AG04450 (cell line): Measurements from ENCODE around the gene TAF3. TPM values are rescaled to one million over a fixed set of nuclear protein-coding genes. Genes with fewer than 3 reads are reported as not detected.

ENCODE experiments used
- CTCF ChIA-PET: fragments of 300-600, 350-600 bp; formaldehyde crosslinking; extraction: SDS; loops from one replicate; lab custom pipeline; 2022; ENCODE audit warnings: antibody characterized with exemption, inconsistent platforms; lab: Charles Lee
- POLR2A ChIA-PET: fragments of 350-600 bp; formaldehyde crosslinking; extraction: SDS; loops from one replicate; lab custom pipeline; 2021; ENCODE audit warnings: antibody characterized with exemption, inconsistent platforms; lab: Yijun Ruan, JAX
- DNase-seq: peaks from one replicate; pipeline ENCODE4 v3.0.0-alpha.2; 2011; ENCODE audit warnings: low read depth, low spot score
- H3K27ac ChIP-seq: one replicate; pipeline ENCODE4 v1.5.1; 2012; ENCODE audit warnings: low read depth, low read length, control low read depth
- H3K27me3 ChIP-seq: one replicate; pipeline ENCODE4 v1.6.0; 2012; ENCODE audit warnings: low read length; ENCODE audit not compliant: control insufficient read depth, insufficient read depth
- H3K4me3 ChIP-seq: 2 replicates; pipeline ENCODE4 v1.5.1; 2011; ENCODE audit warnings: mild to moderate bottlenecking, low read depth, low read length, control low read depth
- H3K9me3 ChIP-seq: 2 replicates; pipeline ENCODE4 v1.5.1; 2012; ENCODE audit warnings: low read length; ENCODE audit not compliant: control insufficient read depth, insufficient read depth
- polyA plus RNA-seq: library from polyadenylated mRNA; depleted of rRNA; stranded (reverse); fragments of >200 nt; gene quantifications from 2 replicates; pipeline ENCODE4 v1.2.3, GENCODE V29; 2011
- TF ChIP-seq, protein P1 (sequence below): IDR thresholded peaks from 2 replicates; pipeline ENCODE4 v1.5.1; 2011; ENCODE audit warnings: low read depth, low read length, control low read depth, inconsistent platforms

TAF3 gene
- polyA plus RNA-seq, 1 experiment = 3.1 TPM

DNA sequence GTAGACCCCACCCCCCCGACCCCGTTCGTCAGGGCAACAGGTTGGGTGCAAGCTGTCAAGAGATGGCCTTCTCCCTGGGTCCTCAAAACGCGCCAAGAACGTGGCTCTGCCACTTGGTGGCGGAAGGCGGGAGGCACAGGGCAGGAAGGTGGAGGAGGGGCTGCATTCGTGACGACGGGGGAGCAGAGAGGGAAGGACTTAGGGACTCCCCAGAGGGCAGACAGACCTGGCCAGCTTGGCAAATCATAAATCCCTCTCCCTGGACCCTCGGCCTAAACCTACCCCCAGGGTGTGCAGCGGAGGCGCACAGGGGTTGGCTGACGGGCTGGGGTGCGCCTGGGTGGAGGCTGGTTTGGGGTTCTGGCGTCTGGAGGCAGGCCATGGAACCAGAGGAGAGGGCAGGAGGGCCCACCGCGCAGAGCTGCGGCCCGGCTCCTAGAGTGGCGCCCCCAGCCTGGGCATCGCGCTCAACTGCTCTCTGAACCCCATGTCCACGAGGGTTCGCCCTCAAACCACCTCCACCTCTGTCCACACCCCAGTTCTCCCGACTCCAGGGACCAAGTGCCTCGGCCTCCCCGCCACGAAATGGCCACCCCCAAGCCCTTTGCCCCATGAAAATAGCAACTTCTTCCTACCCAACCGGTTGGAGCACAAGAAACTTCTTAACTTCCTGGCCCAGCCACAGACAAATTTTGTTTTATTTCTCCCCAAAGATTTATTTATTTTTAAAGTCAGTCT is 225.4 kb downstream of the TAF3 start:
- Histone ChIP-seq H3K27me3 (peaks cover 98% of the 10 kb centered on the region), H3K27ac (no peak overlapping the region), H3K4me3 (no peak overlapping the region), H3K9me3 (peaks cover 8% of the 10 kb centered on the region; the same call in 1 of the 2 replicates)
- TF ChIP-seq, protein P1, sequence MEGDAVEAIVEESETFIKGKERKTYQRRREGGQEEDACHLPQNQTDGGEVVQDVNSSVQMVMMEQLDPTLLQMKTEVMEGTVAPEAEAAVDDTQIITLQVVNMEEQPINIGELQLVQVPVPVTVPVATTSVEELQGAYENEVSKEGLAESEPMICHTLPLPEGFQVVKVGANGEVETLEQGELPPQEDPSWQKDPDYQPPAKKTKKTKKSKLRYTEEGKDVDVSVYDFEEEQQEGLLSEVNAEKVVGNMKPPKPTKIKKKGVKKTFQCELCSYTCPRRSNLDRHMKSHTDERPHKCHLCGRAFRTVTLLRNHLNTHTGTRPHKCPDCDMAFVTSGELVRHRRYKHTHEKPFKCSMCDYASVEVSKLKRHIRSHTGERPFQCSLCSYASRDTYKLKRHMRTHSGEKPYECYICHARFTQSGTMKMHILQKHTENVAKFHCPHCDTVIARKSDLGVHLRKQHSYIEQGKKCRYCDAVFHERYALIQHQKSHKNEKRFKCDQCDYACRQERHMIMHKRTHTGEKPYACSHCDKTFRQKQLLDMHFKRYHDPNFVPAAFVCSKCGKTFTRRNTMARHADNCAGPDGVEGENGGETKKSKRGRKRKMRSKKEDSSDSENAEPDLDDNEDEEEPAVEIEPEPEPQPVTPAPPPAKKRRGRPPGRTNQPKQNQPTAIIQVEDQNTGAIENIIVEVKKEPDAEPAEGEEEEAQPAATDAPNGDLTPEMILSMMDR = no peak
- ChIA-PET CTCF (no interaction called here), POLR2A (no interaction called here)
- no peak for DNase-seq

DNA sequence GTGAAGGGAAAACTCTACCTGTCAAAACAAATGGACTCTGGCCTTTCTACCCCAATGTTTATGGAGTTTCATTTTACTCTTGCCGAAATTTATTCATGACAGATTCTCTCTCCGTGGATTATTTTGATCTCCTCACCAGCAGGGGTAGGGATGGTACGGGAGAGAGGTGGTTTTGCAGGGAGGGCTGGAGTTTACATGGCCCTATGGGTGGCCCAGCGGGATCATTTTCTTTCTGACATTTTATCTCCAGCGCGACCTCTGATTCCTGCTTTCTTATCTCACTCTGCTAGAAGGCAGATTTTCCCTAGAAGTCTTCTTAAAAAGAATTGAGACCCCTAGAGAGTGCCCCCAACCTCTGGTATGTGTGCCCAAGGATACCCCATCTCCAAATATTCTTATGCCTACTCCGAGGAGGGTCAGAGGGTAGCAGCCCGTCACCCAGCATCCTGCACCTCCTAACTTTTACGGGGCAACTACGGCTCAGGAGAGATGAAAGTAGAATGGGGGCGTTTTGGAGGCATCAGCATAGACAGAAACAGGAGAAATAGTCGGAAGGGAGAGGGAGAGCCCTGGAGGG is 226.1 kb downstream of the TAF3 start:
- TF ChIP-seq, protein P1 = no peak
- no peak for DNase-seq
- ChIA-PET CTCF (no interaction called here), POLR2A (no interaction called here)
- Histone ChIP-seq H3K9me3 (peaks cover 8% of the 10 kb centered on the region; the same call in 1 of the 2 replicates), H3K27me3 (peaks cover 97% of the 10 kb centered on the region), H3K4me3 (no peak overlapping the region), H3K27ac (no peak overlapping the region)

DNA sequence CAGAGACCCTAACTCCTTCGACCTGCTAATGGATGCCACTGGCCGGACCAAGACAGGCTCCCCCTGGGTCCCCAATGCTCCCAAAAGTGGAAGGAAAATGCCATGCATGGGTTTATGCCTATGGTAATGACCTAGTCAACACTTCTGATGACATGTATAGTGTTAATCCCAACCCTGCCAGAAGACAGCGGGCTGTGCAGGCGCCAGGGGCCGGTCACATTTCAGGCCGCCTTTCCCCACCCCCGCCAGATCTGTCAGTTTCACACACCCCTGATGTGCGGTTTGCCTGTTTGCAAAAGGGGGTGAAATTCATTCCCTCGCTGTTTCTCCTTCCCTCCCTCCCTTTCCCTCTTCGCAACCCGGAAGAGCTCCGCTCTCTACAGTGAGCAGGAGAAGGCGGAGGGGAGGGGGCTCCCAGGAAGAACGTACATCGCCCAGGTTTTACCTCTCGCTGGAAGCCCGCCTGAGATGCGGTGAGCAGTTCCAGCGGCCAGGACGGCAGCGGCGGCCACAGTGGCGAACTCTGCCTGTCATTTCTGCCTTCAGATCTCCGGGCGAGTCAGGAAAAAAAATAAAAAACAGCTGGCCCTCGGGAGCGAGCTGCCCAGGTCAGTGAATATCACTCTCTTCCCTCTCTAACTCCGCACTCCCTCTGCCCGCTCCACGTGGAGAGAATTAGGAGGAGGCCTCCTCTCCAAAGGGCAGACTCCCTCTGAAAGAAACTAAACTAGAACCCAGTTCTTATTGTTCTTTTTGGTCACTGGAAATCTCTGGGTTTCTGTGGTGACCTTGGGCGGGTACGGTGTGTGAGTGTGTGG is 226.8 kb downstream of the TAF3 start:
- H3K4me3 ChIP-seq = peak overlapping the region; percentile 35
- DNase-seq = no peak
- TF ChIP-seq, protein P1 = no peak
- H3K27ac ChIP-seq = no peak overlapping the region
- ChIA-PET CTCF (no interaction called here), POLR2A (no interaction called here)
- peaks cover 8% of the 10 kb centered on the region; the same call in 1 of the 2 replicates for H3K9me3 ChIP-seq
- peaks cover 96% of the 10 kb centered on the region for H3K27me3 ChIP-seq

DNA sequence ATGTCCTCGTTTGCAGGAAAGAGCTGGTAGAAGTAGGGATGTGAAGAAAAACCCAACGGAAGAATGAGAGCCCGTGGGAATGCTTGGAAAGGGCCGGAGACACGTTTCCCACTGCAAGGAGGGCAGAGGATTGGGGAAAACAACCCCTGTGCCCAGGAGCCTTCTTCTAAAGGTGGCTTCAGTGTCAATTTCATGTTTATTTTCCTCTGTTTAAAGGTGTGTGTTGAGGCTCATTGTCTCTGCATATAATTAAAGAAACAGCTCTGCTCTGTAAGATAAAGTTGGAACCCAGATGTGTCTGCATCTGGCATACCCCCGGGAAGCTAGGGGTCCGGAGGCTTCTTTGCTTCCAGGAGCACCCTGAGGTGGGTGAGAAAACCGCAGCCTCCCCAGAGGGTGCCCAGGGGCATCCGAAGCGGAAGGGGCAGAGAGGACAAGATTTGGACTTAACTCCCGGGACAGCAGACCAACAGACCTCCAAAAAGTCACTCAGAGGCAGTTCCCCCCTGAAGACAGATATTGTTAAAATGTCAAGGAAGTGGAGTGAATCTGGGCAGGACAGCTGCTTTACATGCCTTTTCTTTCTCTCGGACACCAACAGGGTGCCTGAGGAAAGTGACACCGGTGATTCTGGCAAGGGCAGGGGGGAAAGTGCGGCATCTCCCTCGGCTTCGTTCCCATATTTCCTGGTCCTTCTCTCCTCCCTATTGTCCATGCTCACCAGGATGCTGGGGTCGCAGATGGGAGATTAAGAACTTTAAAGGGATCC is 227.6 kb downstream of the TAF3 start:
- H3K27ac ChIP-seq = no peak overlapping the region
- CTCF ChIA-PET = no interaction called here
- peaks cover 8% of the 10 kb centered on the region; the same call in 1 of the 2 replicates for H3K9me3 ChIP-seq
- POLR2A ChIA-PET = no interaction called here
- peaks cover 95% of the 10 kb centered on the region for H3K27me3 ChIP-seq
- TF ChIP-seq, protein P1 = no peak
- no peak for DNase-seq
- no peak overlapping the region for H3K4me3 ChIP-seq
